Stimulated activated CD8-positive, alpha-beta memory T cell treated with anti-CD3 and anti-CD28 coated beads, Interleukin-15, amount 100 ng/mL, for 48 hours (primary cell): ENCODE measurements around the gene TRRAP.
A peak's percentile ranks its signal among the peaks of the same experiment; 100 is the strongest.
"Not testable (repeated sequence)": the region's sequence is repeated elsewhere in the genome, so short reads cannot be mapped to it uniquely, and the experiment has no call there.

Source experiments
- DNase-seq, 2 donors: peaks; one replicate each; pipeline ENCODE4 v3.0.0-alpha.2; 2020; ENCODE audit warnings: low read depth in 2 of 2

TRRAP gene

GRCh38 chr7:98866351-98866750 lies 12.0 kb upstream of the TRRAP start:
- DNase-seq = no peak

- DNase-seq = no peak
These were observed 11.6 kb upstream of the TRRAP start for GRCh38 chr7:98866765-98867164.

- DNase-seq = no peak
These were observed 9.9 kb upstream of the TRRAP start for GRCh38 chr7:98868450-98868849.

GRCh38 chr7:98869027-98869596 lies 9.2 kb upstream of the TRRAP start:
- no peak for DNase-seq

- DNase-seq = no peak
These were observed 8.7 kb upstream of the TRRAP start, which contains the start of gene TMEM130 for GRCh38 chr7:98869597-98870120. Gene TMEM130, minus strand, starts transcription at chr7:98870014. Its CDS starts 153 bp downstream, at chr7:98869861.

- peak; percentile 52 to 55 for DNase-seq
These were observed 8.1 kb upstream of the TRRAP start for GRCh38 chr7:98870121-98870651.

GRCh38 chr7:98870807-98871491 lies 7.4 kb upstream of the TRRAP start:
- DNase-seq = no peak

- no peak for DNase-seq
These were observed 5.9 kb upstream of the TRRAP start for GRCh38 chr7:98872328-98872924.

GRCh38 chr7:98873610-98874009 lies 4.7 kb upstream of the TRRAP start:
- DNase-seq = not testable (repeated sequence)

GRCh38 chr7:98874942-98875341 lies 3.4 kb upstream of the TRRAP start:
- DNase-seq = no peak

GRCh38 chr7:98875501-98875900 lies 2.8 kb upstream of the TRRAP start:
- DNase-seq = no peak

- DNase-seq = no peak
These were observed 1.2 kb upstream of the TRRAP start for GRCh38 chr7:98877146-98877545.

- no peak for DNase-seq
These were observed 504 bp upstream of the TRRAP start for GRCh38 chr7:98877692-98878364.

- peak; percentile 32 to 43 for DNase-seq
These were observed 1.1 kb downstream of the TRRAP start for GRCh38 chr7:98879198-98879978.

- DNase-seq = no peak
These were observed 1.6 kb downstream of the TRRAP start for GRCh38 chr7:98879979-98880315.

GRCh38 chr7:98880485-98880884 lies 2.2 kb downstream of the TRRAP start:
- no peak for DNase-seq

- DNase-seq = no peak
These were observed 3.4 kb downstream of the TRRAP start for GRCh38 chr7:98881561-98882315.

- DNase-seq = no peak
These were observed 6.1 kb downstream of the TRRAP start for GRCh38 chr7:98884416-98884815.

GRCh38 chr7:98887038-98887437 lies 8.7 kb downstream of the TRRAP start:
- no peak for DNase-seq

GRCh38 chr7:98892609-98893008 lies 14.3 kb downstream of the TRRAP start:
- DNase-seq = no peak

- DNase-seq = no peak
These were observed 21.5 kb downstream of the TRRAP start for GRCh38 chr7:98899816-98900215.
